Adrenal gland (tissue), 12 donors: ENCODE results near the gene RETN. TPM values are rescaled to one million over a fixed set of nuclear protein-coding genes. Genes with fewer than 3 reads are reported as not detected.

ENCODE experiments used
- DNase-seq, 7 donors: peaks; one replicate each; pipeline ENCODE4 v3.0.0-alpha.2; 2019 to 2020
- H3K27ac ChIP-seq, 5 donors: fragments of 200-600 bp; sonication (generic) in 4 of 5; 1 replicate in 3 of 5; 2 replicates in 2 of 5; pipeline versions ENCODE4 v1.5.1 to v1.8.0; 2016 to 2020; ENCODE audit warnings: mild to moderate bottlenecking in 1 of 5
- H3K27me3 ChIP-seq: fragments of 200-600 bp; 2 replicates; pipeline ENCODE4 v1.8.0; 2021
- H3K36me3 ChIP-seq, 2 donors: fragments of 200-600 bp; replicated peaks in 1 of 2; 1 replicate in 1 of 2; 2 replicates in 1 of 2; pipeline versions ENCODE4 v1.5.1 to v1.8.0; 2018 to 2022
- H3K4me1 ChIP-seq, 2 donors: fragments of 200-600 bp; replicated peaks in 1 of 2; 1 replicate in 1 of 2; 2 replicates in 1 of 2; pipeline versions ENCODE4 v1.5.1 to v1.8.0; 2018 to 2021
- H3K4me3 ChIP-seq, 4 donors: fragments of 200-600 bp; sonication (generic) in 3 of 4; one replicate each; pipeline ENCODE4 v1.5.1; 2016 to 2018
- H3K9me3 ChIP-seq, 3 donors: fragments of 200-600 bp; sonication (generic) in 1 of 3; replicated peaks in 1 of 3; 1 replicate in 2 of 3; 2 replicates in 1 of 3; pipeline versions ENCODE4 v1.5.1 to v1.8.0; 2016 to 2021
- CTCF ChIP-seq, 6 experiments: fragments of 450-650 bp in 4 of 6; fragments of 200-600 bp in 2 of 6; sonication (generic) in 1 of 6; IDR thresholded peaks; 1 replicate in 5 of 6; 2 replicates in 1 of 6; pipeline versions ENCODE4 v1.5.1 to v1.8.0; 2016 to 2021; ENCODE audit warnings: antibody characterized with exemption in 6 of 6, mild to moderate bottlenecking in 2 of 6, moderate library complexity in 1 of 6
- POLR2A ChIP-seq, 2 donors: fragments of 450-650 bp; IDR thresholded peaks; one replicate each; pipeline ENCODE4 v1.6.1; 2017; ENCODE audit warnings: antibody characterized with exemption in 2 of 2, mild to moderate bottlenecking in 2 of 2, moderate library complexity in 1 of 2
- WGBS, 4 donors: extraction: QIAGEN DNeasy Blood & Tissue Kit in 2 of 4; methylation state at CpG; one replicate each; pipeline versions ENCODE4 v1.1.5 to v1.1.7; 2013 to 2017; 5-methylcytosine and 5-hydroxymethylcytosine counted together
- intact Hi-C, 2 donors: fragments of 100-400 bp; cut with DNase I; formaldehyde crosslinking; loops; one replicate each; pipeline versions ENCODE4 v1.14.1 to v1.15.0; 2022 to 2023
- polyA plus RNA-seq, 3 donors: library from polyadenylated mRNA; stranded (reverse); fragments of 200-250 nt in 2 of 3; fragments of 350-450 nt in 1 of 3; fragmentation: Illumina TruSeq in 1 of 3; extraction: RNeasy Lipid Tissue Mini Kit (QIAGEN cat#74804) in 1 of 3; gene quantifications; one replicate each; pipeline ENCODE4 v1.2.3, GENCODE V29; 2013 to 2014
- total RNA-seq, 9 donors: library from RNA; depleted of rRNA in 4 of 9; stranded (reverse); fragments of >200 nt in 4 of 9; fragments of 120-200 nt in 1 of 9; fragmentation: NEBNext Ultra II Directional in 1 of 9; extraction: Animal tissue kit (Norgen Biotek cat#: 25700) in 1 of 9; gene quantifications; one replicate each; pipeline versions ENCODE4 v1.1.0 to v1.2.4, GENCODE V29; 2013 to 2023
- donor health status: healthy with polysubstance abuse.
- donor health status: Bipolar disorder and iron deficiency.
- donor health status: DM: yes; HTN: yes; CAD: no.
- donor health status: DM: no; HTN: no; CAD: no.
- donor health status: DM: no; HTN: no; CAD: no.
- donor health status: DM: yes; HTN: yes; CAD: no.

Gene RETN
- total and polyA plus RNA-seq, 12 donors: 0.54 to 42.9 (median 0.78) TPM; not detected in 5

DNA sequence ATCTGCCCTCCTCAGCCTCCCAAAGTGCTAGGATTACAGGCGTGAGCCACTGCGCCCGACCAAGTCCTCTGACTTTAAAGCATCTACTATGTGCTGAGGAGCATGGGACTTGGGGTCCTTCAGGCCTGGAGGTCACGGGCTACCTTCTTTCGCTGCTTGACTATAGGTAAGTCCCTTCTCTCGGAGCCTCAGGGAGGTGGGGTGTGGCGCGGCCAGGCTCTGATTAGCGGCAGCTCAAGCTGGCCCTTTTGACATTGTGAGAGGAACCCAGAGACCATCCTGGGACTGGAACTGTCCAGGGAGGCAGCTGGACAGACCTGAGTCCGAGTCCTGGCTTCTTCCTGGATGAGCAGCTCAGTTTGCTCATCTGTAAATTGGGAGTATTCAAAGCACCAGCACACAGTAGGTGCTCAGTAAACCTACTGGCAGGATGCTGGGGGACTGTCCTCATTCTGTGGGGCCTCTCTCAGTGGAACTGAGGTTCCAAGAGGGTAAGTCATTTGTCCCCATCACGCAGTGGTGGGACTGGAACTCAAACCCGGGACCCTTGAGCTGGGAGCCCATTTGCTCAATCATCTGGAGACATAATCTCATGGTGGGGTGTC, 32.3 kb downstream of the RETN start:
- no peak for DNase-seq
- 79 to 94% (median 85%) methylated on average over 5 to 12 of the region's 12 CpGs for WGBS, 4 donors
- intact Hi-C loops: no loop called here
- H3K36me3 ChIP-seq: no peaks in the 10 kb centered on the region
- no peak for TF ChIP-seq POLR2A (IDR thresholded peaks at IDR 0.05)
- TF ChIP-seq CTCF (IDR thresholded peaks at IDR 0.05): no peak
- H3K9me3 ChIP-seq: no peaks in the 10 kb centered on the region
- H3K4me1 ChIP-seq: no peaks in the 10 kb centered on the region
- H3K4me3 ChIP-seq: no peak overlapping the region
- peaks cover 5% of the 10 kb centered on the region for H3K27me3 ChIP-seq
- H3K27ac ChIP-seq: no peak overlapping the region

- intact Hi-C loops: no loop called here
Measured at GRCh38 chr19:7701654-7702457, 33.0 kb downstream of the RETN start, which contains the start of gene FCER2. Gene FCER2, minus strand, starts transcription at chr19:7702131. Its CDS starts 2,371 bp downstream, at chr19:7699760.

DNA sequence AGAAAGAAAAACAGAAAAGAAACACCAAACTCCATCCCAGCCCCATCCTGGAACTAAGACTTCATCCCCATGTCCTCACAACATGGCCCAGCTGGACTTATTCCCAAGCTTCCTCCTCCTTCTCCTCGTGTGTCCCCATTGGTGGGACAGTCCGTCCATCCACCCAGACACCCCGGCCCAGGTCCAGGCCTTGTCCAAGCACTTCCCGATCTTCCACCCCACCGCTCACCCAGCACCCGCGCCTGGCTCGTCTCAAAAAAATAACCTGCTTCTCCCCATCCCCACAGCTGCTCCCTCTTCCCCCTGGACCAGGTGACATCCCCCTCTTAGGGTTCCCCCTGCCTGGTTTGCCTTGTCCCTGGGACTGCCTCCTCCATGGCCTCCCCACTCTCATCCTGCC, 34.5 kb downstream of the RETN start:
- H3K36me3 ChIP-seq: no peaks in the 10 kb centered on the region
- intact Hi-C loops: no loop called here
- peaks cover 4% of the 10 kb centered on the region for H3K27me3 ChIP-seq
- DNase-seq: no peak
- WGBS, 4 donors: 75 to 80% (median 76%) methylated on average over 8 of the region's 8 CpGs
- no peak overlapping the region for H3K27ac ChIP-seq
- H3K9me3 ChIP-seq: no peaks in the 10 kb centered on the region
- no peak overlapping the region for H3K4me3 ChIP-seq
- no peak for TF ChIP-seq POLR2A (IDR thresholded peaks at IDR 0.05)
- no peaks in the 10 kb centered on the region for H3K4me1 ChIP-seq

More at GRCh38 chr19:7701654-7702457, 33.0 kb downstream of the RETN start, which contains the start of gene FCER2:
- Histone ChIP-seq H3K4me3 (no peak within 1 kb of the TSS), H3K27me3 (peaks cover 5% of the 10 kb centered on the region), H3K9me3 (no peaks in the 10 kb centered on the region), H3K4me1 (no peaks in the 10 kb centered on the region), H3K27ac (no peak within 1 kb of the TSS), H3K36me3 (no peaks in the 10 kb centered on the region)
- no peak for TF ChIP-seq CTCF (IDR thresholded peaks at IDR 0.05)
- TF ChIP-seq POLR2A (IDR thresholded peaks at IDR 0.05): no peak
- DNase-seq: no peak
- 49 to 54% (median 50%) methylated on average over 17 to 20 of the region's 20 CpGs for WGBS, 4 donors

GRCh38 chr19:7704280-7705060, 35.6 kb downstream of the RETN start:
- Histone ChIP-seq H3K4me1 (no peaks in the 10 kb centered on the region), H3K27ac (no peak overlapping the region), H3K4me3 (no peak overlapping the region), H3K27me3 (no peaks in the 10 kb centered on the region), H3K36me3 (no peaks in the 10 kb centered on the region), H3K9me3 (no peaks in the 10 kb centered on the region)
- no peak for DNase-seq
- WGBS, 4 donors: 70 to 83% (median 73%) methylated on average over 6 of the region's 6 CpGs
- intact Hi-C loops: no loop called here
- TF ChIP-seq POLR2A (IDR thresholded peaks at IDR 0.05) (no peak), CTCF (IDR thresholded peaks at IDR 0.05) (no peak)
